GM18526 (cell line): ENCODE results near the gene BTBD9.

ENCODE experiments used
- POLR2A ChIP-seq: IDR thresholded peaks from 3 replicates; pipeline ENCODE4 v1.6.1; 2011; ENCODE audit not compliant: insufficient read length; ENCODE audit errors: extremely low read depth

BTBD9 gene

GRCh38 chr6:38282911-38283310 is 356.8 kb downstream of the BTBD9 start:
- no peak for TF ChIP-seq POLR2A

- TF ChIP-seq POLR2A = no peak
Measured at GRCh38 chr6:38281126-38281525, 358.6 kb downstream of the BTBD9 start.

- TF ChIP-seq POLR2A = no peak
Measured at GRCh38 chr6:38279963-38280588, 359.7 kb downstream of the BTBD9 start.

GRCh38 chr6:38279423-38279822 is 360.3 kb downstream of the BTBD9 start:
- no peak for TF ChIP-seq POLR2A

- TF ChIP-seq POLR2A = no peak
Measured at GRCh38 chr6:38273325-38273724, 366.4 kb downstream of the BTBD9 start.

GRCh38 chr6:38272222-38272621 is 367.5 kb downstream of the BTBD9 start:
- TF ChIP-seq POLR2A = no peak

- no peak for TF ChIP-seq POLR2A
Measured at GRCh38 chr6:38271081-38271480, 368.6 kb downstream of the BTBD9 start.

- TF ChIP-seq POLR2A = no peak
Measured at GRCh38 chr6:38270367-38270766, 369.4 kb downstream of the BTBD9 start.

GRCh38 chr6:38269461-38270172 is 370.1 kb downstream of the BTBD9 start:
- TF ChIP-seq POLR2A = no peak

GRCh38 chr6:38268342-38268741 is 371.4 kb downstream of the BTBD9 start:
- TF ChIP-seq POLR2A = no peak

GRCh38 chr6:38266921-38267354 is 372.8 kb downstream of the BTBD9 start:
- no peak for TF ChIP-seq POLR2A

GRCh38 chr6:38264605-38265004 is 375.1 kb downstream of the BTBD9 start:
- TF ChIP-seq POLR2A = no peak

GRCh38 chr6:38262609-38263008 is 377.1 kb downstream of the BTBD9 start:
- no peak for TF ChIP-seq POLR2A

GRCh38 chr6:38262026-38262425 is 377.7 kb downstream of the BTBD9 start:
- no peak for TF ChIP-seq POLR2A

- TF ChIP-seq POLR2A = no peak
Measured at GRCh38 chr6:38261626-38262025, 378.1 kb downstream of the BTBD9 start.

GRCh38 chr6:38259736-38260135 is 380.0 kb downstream of the BTBD9 start:
- TF ChIP-seq POLR2A = no peak
